22Rv1 (cell line): ENCODE measurements around the gene AKNA.

Experiments
- ZFX ChIP-seq: fragments of 450-650 bp; IDR thresholded peaks from 2 replicates; pipeline ENCODE4 v1.6.1; 2017; ENCODE audit warnings: antibody characterized with exemption, borderline replicate concordance
- TF ChIP-seq, protein P1 (sequence below): fragments of 450-650 bp; IDR thresholded peaks from 2 replicates; pipeline ENCODE4 v1.5.1; 2017; ENCODE audit warnings: mild to moderate bottlenecking

DNA sequence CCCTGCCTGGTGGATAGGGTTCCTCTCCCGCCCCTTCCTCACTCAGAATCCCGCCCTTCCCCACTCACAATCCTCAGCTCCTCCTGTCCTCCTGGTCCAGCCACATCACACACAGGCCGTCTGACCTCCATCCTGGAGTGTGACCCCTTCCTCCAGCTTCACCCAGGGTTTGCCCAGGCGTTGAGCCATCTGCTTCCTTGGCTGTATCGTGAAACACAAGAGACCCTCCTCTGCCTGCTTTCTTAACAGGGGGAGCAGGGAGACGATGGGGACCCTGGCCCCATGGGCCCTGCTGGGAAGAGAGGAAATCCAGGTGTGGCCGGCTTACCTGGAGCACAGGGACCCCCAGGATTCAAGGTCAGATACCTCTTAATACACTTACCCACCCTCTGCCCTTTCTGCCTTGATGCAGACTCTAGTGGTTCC, 97.2 kb downstream of the AKNA start:
- TF ChIP-seq, protein P1, sequence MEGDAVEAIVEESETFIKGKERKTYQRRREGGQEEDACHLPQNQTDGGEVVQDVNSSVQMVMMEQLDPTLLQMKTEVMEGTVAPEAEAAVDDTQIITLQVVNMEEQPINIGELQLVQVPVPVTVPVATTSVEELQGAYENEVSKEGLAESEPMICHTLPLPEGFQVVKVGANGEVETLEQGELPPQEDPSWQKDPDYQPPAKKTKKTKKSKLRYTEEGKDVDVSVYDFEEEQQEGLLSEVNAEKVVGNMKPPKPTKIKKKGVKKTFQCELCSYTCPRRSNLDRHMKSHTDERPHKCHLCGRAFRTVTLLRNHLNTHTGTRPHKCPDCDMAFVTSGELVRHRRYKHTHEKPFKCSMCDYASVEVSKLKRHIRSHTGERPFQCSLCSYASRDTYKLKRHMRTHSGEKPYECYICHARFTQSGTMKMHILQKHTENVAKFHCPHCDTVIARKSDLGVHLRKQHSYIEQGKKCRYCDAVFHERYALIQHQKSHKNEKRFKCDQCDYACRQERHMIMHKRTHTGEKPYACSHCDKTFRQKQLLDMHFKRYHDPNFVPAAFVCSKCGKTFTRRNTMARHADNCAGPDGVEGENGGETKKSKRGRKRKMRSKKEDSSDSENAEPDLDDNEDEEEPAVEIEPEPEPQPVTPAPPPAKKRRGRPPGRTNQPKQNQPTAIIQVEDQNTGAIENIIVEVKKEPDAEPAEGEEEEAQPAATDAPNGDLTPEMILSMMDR = no peak
- TF ChIP-seq ZFX = no peak
